HL-60/S4 treated with retinoic acid at 250 ng/mL for 4 days and 3 days (cell line): ENCODE measurements around the gene SDCBP2.

Source experiments
- in situ Hi-C: fragments of 300-500 bp; cut with MboI; formaldehyde crosslinking; loops from 2 replicates; pipeline ENCODE4 v1.7.0; 2022; ENCODE audit warnings: low sequenced_read_pairs

The SDCBP2 gene

DNA sequence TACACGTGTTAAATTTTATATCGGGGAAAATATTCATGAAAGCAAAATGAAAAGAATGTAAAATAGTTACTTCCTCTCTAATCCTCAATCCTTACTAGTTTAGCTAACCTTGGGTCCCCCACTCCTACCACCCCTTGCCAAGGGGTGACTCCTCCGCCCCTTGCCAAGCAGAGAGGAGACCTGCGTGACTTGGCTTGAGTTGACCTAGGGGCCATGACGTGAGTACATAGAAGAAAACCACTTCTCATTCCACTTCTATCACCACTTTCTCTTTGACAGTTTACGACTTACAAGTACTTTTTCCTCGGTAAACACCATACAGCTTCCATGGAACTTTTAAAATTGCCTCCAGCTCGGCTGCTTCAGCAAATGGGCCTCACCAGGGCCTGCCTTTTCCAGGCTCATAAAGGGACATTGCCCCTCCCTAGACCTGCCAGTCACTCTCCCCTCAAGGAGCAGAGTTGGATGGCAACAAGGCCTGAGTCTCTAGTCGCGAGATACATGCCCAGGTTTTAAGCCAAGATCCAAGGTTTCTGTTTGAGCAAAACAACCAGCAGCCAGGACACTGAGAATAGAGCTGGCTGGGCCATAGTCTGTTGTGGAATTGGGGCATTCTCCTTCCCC, 29.9 kb downstream of the SDCBP2 start:
- in situ Hi-C loops = no loop called here

DNA sequence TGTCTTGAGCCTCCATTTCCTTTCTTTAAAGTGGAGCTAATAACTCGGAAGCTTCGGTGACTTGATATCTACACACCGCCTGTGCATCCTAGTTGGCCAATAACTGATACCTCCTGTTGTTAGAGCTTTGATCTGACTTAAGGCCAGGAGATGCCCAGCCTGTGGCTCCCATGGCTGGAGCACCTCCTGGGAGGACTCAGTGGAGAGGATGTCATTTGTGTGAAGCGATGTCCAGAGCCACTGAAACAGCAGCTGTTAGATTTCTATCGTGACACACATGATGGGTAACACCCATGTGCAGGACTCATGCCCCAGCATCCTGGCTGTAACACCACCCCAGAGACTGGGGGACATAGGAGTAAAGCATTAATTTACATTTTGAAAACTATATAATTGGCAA, 30.8 kb downstream of the SDCBP2 start:
- in situ Hi-C loops = no loop called here

GRCh38 chr20:1297486-1297885, 31.5 kb downstream of the SDCBP2 start:
- in situ Hi-C loops = no loop called here

DNA sequence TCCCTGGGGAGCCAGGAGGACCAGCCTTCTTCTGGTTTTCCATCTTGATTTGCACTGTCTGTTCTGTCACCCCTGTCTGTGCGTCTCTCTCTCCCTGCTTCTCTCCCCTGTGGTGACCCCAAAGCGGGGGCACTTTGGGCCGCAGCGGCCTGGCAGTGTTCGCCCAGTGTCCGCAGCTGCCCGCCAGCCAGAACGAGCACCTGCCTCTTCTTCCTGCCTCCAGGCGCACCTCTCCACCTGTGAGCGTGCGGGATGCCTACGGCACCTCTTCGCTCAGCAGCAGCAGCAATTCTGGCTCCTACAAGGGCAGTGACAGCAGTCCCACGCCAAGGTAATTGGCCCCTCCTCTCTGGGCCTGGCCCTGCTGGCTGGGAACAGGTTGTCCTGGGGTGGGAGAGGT, 32.0 kb downstream of the SDCBP2 start:
- in situ Hi-C loops = no loop called here

- in situ Hi-C loops = no loop called here
Measured at GRCh38 chr20:1296117-1296610, 32.8 kb downstream of the SDCBP2 start.

- in situ Hi-C loops = no loop called here
Measured at GRCh38 chr20:1295276-1295930, 33.5 kb downstream of the SDCBP2 start.

DNA sequence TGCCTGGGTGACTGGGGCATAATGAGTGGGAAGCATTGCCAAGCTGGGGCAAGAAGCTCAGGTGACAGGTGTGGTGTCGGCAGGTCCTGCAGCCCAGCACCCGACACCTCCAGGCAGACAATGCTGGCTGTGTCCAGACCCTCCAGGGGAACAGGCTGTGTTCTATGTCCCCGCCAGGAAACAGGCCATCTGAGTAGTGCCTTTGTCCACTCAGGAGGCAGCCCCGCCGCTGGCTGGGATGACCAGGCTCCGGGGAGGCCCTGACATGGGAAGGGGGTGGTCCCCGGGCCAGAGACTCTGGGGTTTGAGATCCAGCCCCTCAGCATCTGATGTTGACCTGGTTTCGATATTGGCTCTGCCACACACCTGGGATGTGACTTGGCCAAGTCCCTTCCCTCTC, 34.4 kb downstream of the SDCBP2 start:
- in situ Hi-C loops = no loop called here

GRCh38 chr20:1293641-1294379, 35.1 kb downstream of the SDCBP2 start:
- in situ Hi-C loops = no loop called here

- in situ Hi-C loops = no loop called here
Measured at GRCh38 chr20:1292620-1293019, 36.3 kb downstream of the SDCBP2 start.

- in situ Hi-C loops = no loop called here
Measured at GRCh38 chr20:1291191-1291741, 37.7 kb downstream of the SDCBP2 start.

- in situ Hi-C loops = no loop called here
Measured at GRCh38 chr20:1287787-1288569, 41.0 kb downstream of the SDCBP2 start.

- in situ Hi-C loops = no loop called here
Measured at GRCh38 chr20:1287306-1287705, 41.6 kb downstream of the SDCBP2 start.

- in situ Hi-C loops = no loop called here
Measured at GRCh38 chr20:1286267-1287024, 42.5 kb downstream of the SDCBP2 start.

DNA sequence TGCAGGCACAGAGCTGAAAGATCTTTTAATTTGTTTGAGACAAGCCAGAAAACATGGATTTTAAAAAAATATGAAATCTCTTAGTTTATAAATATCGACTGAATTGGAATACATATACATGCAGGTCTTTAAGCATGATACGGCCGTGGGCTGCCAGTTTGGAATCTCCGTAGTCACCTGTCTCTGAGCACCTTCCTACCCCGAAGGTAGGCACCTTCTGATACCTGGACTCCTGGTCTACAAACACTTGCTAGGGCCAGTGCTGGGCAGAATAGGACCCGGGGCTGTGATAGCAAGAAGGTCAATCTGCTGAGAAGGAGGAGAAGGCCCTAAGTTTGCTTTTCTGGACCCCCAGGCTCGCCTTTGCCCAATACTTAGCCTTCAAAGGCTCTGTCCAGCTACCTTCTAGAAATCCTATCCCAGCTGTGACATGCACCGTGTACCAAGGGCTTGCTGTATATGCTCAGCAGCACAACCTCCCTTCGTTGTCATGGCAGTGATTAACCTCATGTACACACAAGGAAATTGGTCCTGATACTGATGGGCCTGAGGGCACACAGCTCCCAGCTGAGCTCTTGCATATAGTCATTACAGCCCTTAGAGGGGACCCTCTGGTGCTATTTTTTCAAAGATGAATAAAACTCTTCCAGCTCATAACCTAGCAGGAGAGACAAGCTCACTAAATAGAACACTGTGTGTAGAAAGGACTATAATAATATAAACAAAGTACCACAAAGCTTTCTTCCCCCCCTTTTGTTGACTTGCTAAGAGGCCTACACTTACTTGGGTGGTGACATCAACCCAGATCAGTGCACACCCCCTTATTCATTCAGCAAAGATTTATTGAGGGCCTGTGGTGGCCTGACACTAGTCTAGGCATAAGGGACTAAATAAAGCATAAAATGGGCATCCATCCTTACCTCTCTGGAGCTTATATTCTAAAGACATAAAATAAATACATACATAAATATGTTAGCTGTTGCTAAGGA, 45.1 kb downstream of the SDCBP2 start:
- in situ Hi-C loops = no loop called here

DNA sequence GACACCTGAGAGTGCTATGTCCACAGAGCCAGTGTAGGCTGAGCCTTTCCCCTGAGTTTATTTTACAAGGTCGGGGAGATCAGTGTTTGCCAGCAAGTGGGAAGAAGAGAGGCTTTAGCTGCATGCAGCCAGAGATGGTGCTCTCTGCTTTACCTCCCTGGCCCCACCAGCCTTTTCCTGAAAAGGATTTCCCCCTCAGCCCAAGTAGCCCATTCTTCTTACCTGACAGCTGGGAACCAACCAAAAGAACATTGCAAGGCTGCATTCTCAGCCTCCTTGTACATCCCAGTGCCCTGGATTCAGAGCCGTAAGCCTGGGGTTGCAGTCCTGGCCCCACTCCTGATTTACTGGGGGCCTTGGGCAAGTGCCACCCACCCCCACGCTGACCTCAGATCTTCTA, 46.0 kb downstream of the SDCBP2 start:
- in situ Hi-C loops = no loop called here

- in situ Hi-C loops = no loop called here
Measured at GRCh38 chr20:1281279-1282057, 47.5 kb downstream of the SDCBP2 start.

DNA sequence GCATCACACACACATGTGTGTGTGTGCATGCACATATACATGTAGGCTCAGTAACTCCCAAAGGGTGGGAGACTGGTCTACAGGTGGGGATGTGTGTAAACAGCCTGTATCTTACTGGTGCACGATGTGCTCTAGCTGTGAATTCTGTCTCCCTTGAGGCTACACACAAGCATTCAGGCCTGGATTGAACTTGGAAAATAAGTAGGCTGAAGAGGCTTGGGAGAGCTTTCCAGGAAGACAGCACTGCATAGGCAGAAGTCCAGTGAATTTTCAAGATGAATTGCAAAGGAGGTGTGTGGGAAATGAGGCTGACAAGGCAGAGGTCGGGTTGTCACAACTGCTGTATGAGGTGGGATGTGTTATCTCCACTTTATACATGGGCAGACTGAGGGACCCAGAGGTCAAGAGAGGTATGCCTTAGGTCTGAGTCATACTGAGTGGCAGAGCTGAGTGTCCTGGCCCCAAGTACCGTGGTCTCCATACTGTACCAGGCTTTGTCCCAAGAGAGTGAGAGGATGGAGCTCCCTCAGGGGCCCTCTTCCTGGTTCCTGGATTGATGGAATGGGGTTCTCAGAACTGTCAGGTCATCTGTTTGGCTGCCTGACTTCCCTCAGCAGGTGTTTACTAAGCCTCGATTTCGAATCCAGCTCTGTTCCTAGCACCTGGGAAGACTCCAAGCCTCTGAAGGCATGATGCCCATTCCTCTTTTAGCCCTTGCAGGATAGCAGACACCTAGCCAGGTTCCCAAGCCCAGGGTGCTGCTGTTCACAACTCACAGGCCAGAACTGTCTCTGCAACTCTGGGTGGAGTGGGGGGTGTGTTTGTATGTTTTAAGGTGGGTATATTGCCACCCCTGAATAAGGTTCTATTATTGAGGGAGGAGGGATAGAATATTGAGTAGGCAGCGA, 48.5 kb downstream of the SDCBP2 start:
- in situ Hi-C loops = no loop called here
